MCF 10A (cell line): ENCODE results near the gene SCUBE1. TPM values are rescaled to one million over a fixed set of nuclear protein-coding genes. Genes with fewer than 3 reads are reported as not detected.

Experiments
- BruUV-seq: library from RNA; stranded (reverse); fragments of 400-500 nt; replicated peaks from 2 replicates; lab custom pipeline; 2021; lab: Mats Ljungman, UMichigan
- CTCF ChIA-PET: fragments of 300-600 bp; sonication (Branson Sonifier 250); formaldehyde crosslinking; extraction: SDS; loops from one replicate; lab custom pipeline; 2021; ENCODE audit warnings: antibody characterized with exemption, inconsistent platforms; lab: Yijun Ruan, JAX
- POLR2A ChIA-PET: fragments of 300-600, 350-650 bp; sonication (Branson Sonifier 250); formaldehyde crosslinking; extraction: SDS; loops from one replicate; lab custom pipeline; 2020; ENCODE audit warnings: antibody characterized with exemption, inconsistent platforms; lab: Yijun Ruan, JAX
- DNase-seq: peaks from one replicate; pipeline ENCODE4 v3.0.0-alpha.2; 2018; ENCODE audit not compliant: unreplicated experiment
- H3K27ac Mint-ChIP-seq: one replicate; pipeline ENCODE4 v1.8.0; 2022; ENCODE audit warnings: mild to moderate bottlenecking, low read depth, mixed read lengths; ENCODE audit not compliant: unreplicated experiment
- H3K27me3 Mint-ChIP-seq: one replicate; pipeline ENCODE4 v1.8.0; 2022; ENCODE audit warnings: mixed read lengths; ENCODE audit not compliant: insufficient read depth, unreplicated experiment
- H3K36me3 Mint-ChIP-seq: one replicate; pipeline ENCODE4 v1.8.0; 2022; ENCODE audit warnings: mild to moderate bottlenecking, moderate library complexity, mixed read lengths; ENCODE audit not compliant: insufficient read depth, unreplicated experiment
- H3K4me1 Mint-ChIP-seq: one replicate; pipeline ENCODE4 v1.8.0; 2022; ENCODE audit warnings: mixed read lengths; ENCODE audit not compliant: insufficient read depth, unreplicated experiment
- H3K4me3 Mint-ChIP-seq: one replicate; pipeline ENCODE4 v1.8.0; 2022; ENCODE audit warnings: mild to moderate bottlenecking, moderate library complexity, mixed read lengths; ENCODE audit not compliant: unreplicated experiment
- H3K9me3 Mint-ChIP-seq: one replicate; pipeline ENCODE4 v1.8.0; 2022; ENCODE audit warnings: mixed read lengths; ENCODE audit not compliant: unreplicated experiment
- CTCF ChIP-seq: fragments of 200-600 bp; IDR thresholded peaks from one replicate; pipeline ENCODE4 v1.8.0; 2022; ENCODE audit warnings: antibody characterized with exemption, mild to moderate bottlenecking; ENCODE audit not compliant: unreplicated experiment
- intact Hi-C: fragments of 100-400 bp; cut with micrococcal nuclease; formaldehyde crosslinking; loops from 2 replicates; pipeline ENCODE4 v1.14.1; 2022
- total RNA-seq: library from RNA; stranded (reverse); gene quantifications from 2 replicates; pipeline ENCODE4 v1.2.3, GENCODE V29; 2022

SCUBE1 gene
- total RNA-seq, 1 experiment from 2014 or later, result not detected

GRCh38 chr22:43244402-43244801 lies 98.8 kb downstream of the SCUBE1 start:
- TF ChIP-seq CTCF, result no peak
- CTCF ChIA-PET, result interaction anchor here (1.0 kb wide), 1 partner anchor 29 kb away, joined by 4 read pairs; no protein-coding TSS in a partner anchor
- H3K9me3 Mint-ChIP-seq, result no peaks in the 10 kb centered on the region
- no peak overlapping the region for H3K27ac Mint-ChIP-seq
- no TSS peak for BruUV-seq
- no peak for DNase-seq
- POLR2A ChIA-PET, result interaction anchor here (0.5 kb wide), 1 partner anchor 139 kb away, joined by 3 read pairs; no protein-coding TSS in a partner anchor
- intact Hi-C loops, result no loop called here
- no peaks in the 10 kb centered on the region for H3K4me1 Mint-ChIP-seq
- H3K4me3 Mint-ChIP-seq, result no peak overlapping the region
- H3K27me3 Mint-ChIP-seq, result peaks cover 20% of the 10 kb centered on the region
- H3K36me3 Mint-ChIP-seq, result no peaks in the 10 kb centered on the region

GRCh38 chr22:43243324-43243723 lies 99.8 kb downstream of the SCUBE1 start:
- intact Hi-C loops, result no loop called here
- ChIA-PET POLR2A (no interaction called here), CTCF (interaction anchor here (0.7 to 1.6 kb wide), 3 partner anchors 10 to 40 kb away, joined by 3 to 8 read pairs (median 3); no protein-coding TSS in a partner anchor)
- no peak for DNase-seq
- no peaks in the 10 kb centered on the region for H3K4me1 Mint-ChIP-seq
- no peak overlapping the region for H3K27ac Mint-ChIP-seq
- H3K27me3 Mint-ChIP-seq, result peaks cover 16% of the 10 kb centered on the region
- no peak for TF ChIP-seq CTCF
- BruUV-seq, result no TSS peak
- H3K4me3 Mint-ChIP-seq, result no peak overlapping the region
- no peaks in the 10 kb centered on the region for H3K36me3 Mint-ChIP-seq
- no peaks in the 10 kb centered on the region for H3K9me3 Mint-ChIP-seq

GRCh38 chr22:43242627-43243026 lies 100.5 kb downstream of the SCUBE1 start:
- no TSS peak for BruUV-seq
- H3K27me3 Mint-ChIP-seq, result peaks cover 16% of the 10 kb centered on the region
- no peak for DNase-seq
- ChIA-PET CTCF (interaction anchor here (0.6 to 1.6 kb wide), 3 partner anchors 11 to 326 kb away, joined by 3 to 8 read pairs (median 5); no protein-coding TSS in a partner anchor), POLR2A (no interaction called here)
- H3K36me3 Mint-ChIP-seq, result no peaks in the 10 kb centered on the region
- no peak overlapping the region for H3K4me3 Mint-ChIP-seq
- TF ChIP-seq CTCF, result no peak
- intact Hi-C loops, result no loop called here
- H3K4me1 Mint-ChIP-seq, result no peaks in the 10 kb centered on the region
- no peaks in the 10 kb centered on the region for H3K9me3 Mint-ChIP-seq
- H3K27ac Mint-ChIP-seq, result no peak overlapping the region

- Mint-ChIP-seq H3K27ac (no peak overlapping the region), H3K4me1 (no peaks in the 10 kb centered on the region), H3K9me3 (no peaks in the 10 kb centered on the region), H3K27me3 (peaks cover 22% of the 10 kb centered on the region), H3K36me3 (no peaks in the 10 kb centered on the region), H3K4me3 (no peak overlapping the region)
- CTCF ChIA-PET, result interaction anchor here (0.6 to 1.6 kb wide), 3 partner anchors 10 to 1369 kb away, joined by 3 to 8 read pairs (median 3); no protein-coding TSS in a partner anchor
- BruUV-seq, result no TSS peak
- DNase-seq, result no peak
- no peak for TF ChIP-seq CTCF
- intact Hi-C loops, result no loop called here
- POLR2A ChIA-PET, result no interaction called here
Observed at GRCh38 chr22:43241699-43242386, 101.3 kb downstream of the SCUBE1 start.
